GM18499 (cell line): ENCODE data around the gene CDK2AP2.
"Not testable (repeated sequence)": the region's sequence is repeated elsewhere in the genome, so short reads cannot be mapped to it uniquely, and the experiment has no call there.

Source experiments
- ATAC-seq: cut with Tn5 transposase; IDR thresholded peaks from one replicate; pipeline ENCODE4 v1.9.1; 2021; ENCODE audit warnings: moderate number of reproducible peaks; ENCODE audit not compliant: insufficient read depth, unreplicated experiment

CDK2AP2 gene

GRCh38 chr11:67525275-67525976, 17.5 kb upstream of the CDK2AP2 start:
- no peak for ATAC-seq

GRCh38 chr11:67524480-67524808, 16.5 kb upstream of the CDK2AP2 start:
- no peak for ATAC-seq

GRCh38 chr11:67523556-67524479, 15.9 kb upstream of the CDK2AP2 start:
- no peak for ATAC-seq

GRCh38 chr11:67522844-67523555, 15.0 kb upstream of the CDK2AP2 start, which contains the start of gene CABP2:
CABP2 (minus strand) TSS chr11:67523446; CDS start chr11:67523326, 120 bp downstream.
- no peak for ATAC-seq

DNA sequence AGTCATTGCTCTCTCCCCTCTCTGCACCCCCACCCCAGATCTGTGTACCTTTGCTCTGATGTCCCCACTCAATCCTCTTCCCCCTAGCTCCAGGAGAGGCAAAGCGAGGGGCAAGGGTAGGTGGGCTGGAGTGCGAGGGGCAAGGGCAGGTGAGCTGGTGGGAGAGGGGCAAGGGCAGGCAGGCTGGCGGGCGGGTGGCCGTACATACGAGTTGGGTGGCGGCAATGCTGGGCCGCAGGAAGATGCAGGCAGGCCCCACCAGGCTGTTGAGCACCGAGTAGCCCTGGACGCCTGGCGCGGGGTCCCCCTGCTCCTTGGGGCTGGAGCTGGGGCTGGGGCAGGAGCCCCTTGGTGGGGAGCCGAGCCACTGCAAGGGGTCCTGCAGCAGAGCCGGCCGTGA, 14.4 kb upstream of the CDK2AP2 start:
- ATAC-seq: no peak

GRCh38 chr11:67521924-67522323, 14.0 kb upstream of the CDK2AP2 start:
- ATAC-seq: no peak

- ATAC-seq: no peak
Observed at GRCh38 chr11:67520856-67521824, 13.2 kb upstream of the CDK2AP2 start.

DNA sequence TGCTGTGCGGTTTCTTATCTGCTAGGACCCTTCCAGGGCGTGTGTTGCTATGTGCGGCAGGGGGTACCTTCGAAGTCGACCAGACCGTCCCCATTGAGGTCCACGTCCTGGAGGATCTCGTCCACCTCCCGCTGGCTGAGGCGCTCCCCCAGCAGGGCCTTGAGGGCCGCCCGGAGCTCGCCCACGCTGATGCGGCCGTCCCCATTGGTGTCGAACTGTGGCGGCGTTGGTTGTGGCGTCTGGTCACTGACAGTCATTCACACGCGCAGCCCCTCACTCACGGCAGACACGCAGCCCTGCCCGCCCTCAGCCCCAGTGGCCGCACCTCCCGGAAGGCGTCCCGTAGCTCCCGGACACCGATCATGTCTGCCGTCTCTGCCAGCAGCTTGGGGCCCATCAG, 11.8 kb upstream of the CDK2AP2 start:
- ATAC-seq: no peak

- no peak for ATAC-seq
Observed at GRCh38 chr11:67517784-67518552, 10.0 kb upstream of the CDK2AP2 start.

DNA sequence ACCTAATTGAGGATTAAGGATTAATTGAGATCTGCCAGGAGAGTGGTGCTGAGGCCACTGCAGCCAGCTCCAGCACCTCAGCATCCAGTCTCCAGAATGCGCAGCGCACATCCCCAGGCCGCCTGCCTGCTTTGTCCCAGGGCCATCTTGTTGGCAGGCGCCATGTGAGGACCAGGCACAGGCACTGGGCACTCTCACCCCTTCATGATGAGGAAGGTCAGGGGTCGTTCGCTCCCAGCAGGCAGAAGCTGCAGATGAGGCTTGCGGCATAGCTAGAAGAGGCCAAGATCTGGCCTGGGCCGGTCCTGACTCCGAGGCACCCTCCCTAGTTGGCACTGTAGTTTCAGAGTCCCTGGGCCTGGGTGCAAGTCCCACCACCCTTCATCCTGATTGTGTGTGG, 8.8 kb upstream of the CDK2AP2 start:
- ATAC-seq: no peak

GRCh38 chr11:67514116-67514515, 6.2 kb upstream of the CDK2AP2 start:
- ATAC-seq: no peak

DNA sequence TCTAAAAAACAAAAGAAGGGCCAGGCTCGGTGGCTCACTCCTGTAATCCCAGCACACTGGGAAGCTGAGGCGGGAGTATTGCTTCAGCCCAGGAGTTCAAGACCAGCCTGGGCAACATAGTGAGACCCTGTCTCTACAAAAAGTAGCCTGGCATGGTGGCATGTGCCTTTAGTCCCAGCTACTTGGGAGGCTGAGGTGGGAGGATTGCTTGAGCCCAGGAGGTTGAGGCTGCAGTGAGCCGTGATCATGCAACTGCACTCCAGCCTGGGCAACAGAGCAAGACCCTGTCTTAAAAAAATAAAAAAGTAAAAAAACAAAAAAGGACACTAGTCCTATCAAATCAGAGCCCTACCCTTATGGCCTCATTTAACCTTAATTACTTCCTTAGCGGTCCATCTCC, 3.6 kb upstream of the CDK2AP2 start:
- ATAC-seq: not testable (repeated sequence)

DNA sequence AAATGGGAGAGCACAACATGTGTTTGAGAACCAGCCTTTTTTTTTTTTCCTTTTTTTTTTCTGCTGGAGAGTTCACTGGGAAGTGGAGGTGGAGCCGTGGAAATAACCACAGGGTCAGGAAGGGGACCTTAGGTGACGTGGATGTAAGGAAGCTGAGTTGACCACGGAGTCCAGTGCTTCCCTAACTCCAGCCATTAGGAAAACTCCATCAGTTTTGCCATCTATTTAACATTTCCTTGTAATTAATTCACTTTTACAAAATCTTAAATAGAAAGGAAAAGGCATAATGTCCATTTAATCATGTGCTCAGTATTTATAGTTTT, 2.0 kb upstream of the CDK2AP2 start:
- no peak for ATAC-seq

GRCh38 chr11:67508486-67509121, 642 bp upstream of the CDK2AP2 start:
- peak; percentile 32 for ATAC-seq

- ATAC-seq: no peak
Observed at GRCh38 chr11:67507242-67507863, 609 bp downstream of the CDK2AP2 start.

GRCh38 chr11:67506426-67507051, 1.4 kb downstream of the CDK2AP2 start:
- ATAC-seq: no peak

- ATAC-seq: no peak
Observed at GRCh38 chr11:67505605-67506396, 2.2 kb downstream of the CDK2AP2 start.
